Breast epithelium (tissue), 3 donors: ENCODE data around the gene TRAPPC8.

Experiments used
- POLR2A ChIP-seq: fragments of 450-650 bp; IDR thresholded peaks from one replicate; pipeline ENCODE4 v1.6.1; 2016; ENCODE audit warnings: antibody characterized with exemption, mild to moderate bottlenecking, moderate library complexity
- POLR2AphosphoS5 ChIP-seq, 3 donors: sonication (generic); formaldehyde crosslinking; IDR thresholded peaks; one replicate each; pipeline ENCODE4 v1.6.1; 2017; ENCODE audit warnings: antibody characterized with exemption in 3 of 3
- TF ChIP-seq, protein P1 (sequence below), 3 donors: fragments of 450-650 bp; IDR thresholded peaks; one replicate each; pipeline ENCODE4 v1.5.1; 2016 to 2017; ENCODE audit warnings: antibody characterized with exemption in 3 of 3, mild to moderate bottlenecking in 3 of 3, moderate library complexity in 3 of 3

DNA sequence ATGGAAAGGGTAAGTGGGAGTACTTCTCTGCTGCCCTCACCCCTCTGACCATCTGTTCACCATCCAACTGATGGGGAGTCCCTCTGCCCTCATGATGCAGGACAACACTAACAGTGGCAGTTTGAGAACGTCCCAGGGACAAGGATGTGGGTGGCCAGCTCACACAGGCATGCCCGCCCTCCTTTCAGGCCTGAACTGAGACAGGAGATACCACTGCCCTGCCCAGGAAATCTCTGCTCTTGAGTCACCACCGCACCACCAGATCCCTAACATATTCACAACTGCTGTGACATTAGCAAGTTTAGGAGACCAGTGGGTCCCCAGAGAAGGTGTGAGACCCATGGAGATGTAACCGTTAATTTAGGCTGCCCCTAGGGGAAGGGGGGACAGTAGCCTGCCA lies 66.2 kb downstream of the TRAPPC8 start:
- TF ChIP-seq, protein P1, sequence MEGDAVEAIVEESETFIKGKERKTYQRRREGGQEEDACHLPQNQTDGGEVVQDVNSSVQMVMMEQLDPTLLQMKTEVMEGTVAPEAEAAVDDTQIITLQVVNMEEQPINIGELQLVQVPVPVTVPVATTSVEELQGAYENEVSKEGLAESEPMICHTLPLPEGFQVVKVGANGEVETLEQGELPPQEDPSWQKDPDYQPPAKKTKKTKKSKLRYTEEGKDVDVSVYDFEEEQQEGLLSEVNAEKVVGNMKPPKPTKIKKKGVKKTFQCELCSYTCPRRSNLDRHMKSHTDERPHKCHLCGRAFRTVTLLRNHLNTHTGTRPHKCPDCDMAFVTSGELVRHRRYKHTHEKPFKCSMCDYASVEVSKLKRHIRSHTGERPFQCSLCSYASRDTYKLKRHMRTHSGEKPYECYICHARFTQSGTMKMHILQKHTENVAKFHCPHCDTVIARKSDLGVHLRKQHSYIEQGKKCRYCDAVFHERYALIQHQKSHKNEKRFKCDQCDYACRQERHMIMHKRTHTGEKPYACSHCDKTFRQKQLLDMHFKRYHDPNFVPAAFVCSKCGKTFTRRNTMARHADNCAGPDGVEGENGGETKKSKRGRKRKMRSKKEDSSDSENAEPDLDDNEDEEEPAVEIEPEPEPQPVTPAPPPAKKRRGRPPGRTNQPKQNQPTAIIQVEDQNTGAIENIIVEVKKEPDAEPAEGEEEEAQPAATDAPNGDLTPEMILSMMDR (IDR thresholded peaks at IDR 0.05), result no peak
- TF ChIP-seq POLR2A (no peak), POLR2AphosphoS5 (IDR thresholded peaks at IDR 0.05) (no peak)
